Panc1 (cell line): Measurements from ENCODE around the gene ECHDC3.

Source experiments
- SIN3A ChIP-seq: IDR thresholded peaks from 2 replicates; pipeline ENCODE4 v1.6.1; 2012; ENCODE audit warnings: low read depth, mild to moderate bottlenecking, low read length, moderate library complexity, borderline replicate concordance; ENCODE audit not compliant: insufficient read depth
- TF ChIP-seq, protein P1 (sequence below): fragments of 450-650 bp; IDR thresholded peaks from 2 replicates; pipeline ENCODE4 v1.5.1; 2017; ENCODE audit warnings: mild to moderate bottlenecking
- TF ChIP-seq, protein P2 (sequence below), 2 experiments: IDR thresholded peaks; 2 replicates each; pipeline ENCODE4 v1.6.1; 2011 to 2012; ENCODE audit warnings: low read depth in 2 of 2, control low read depth in 1 of 2, low read length in 1 of 2, mild to moderate bottlenecking in 1 of 2, moderate library complexity in 1 of 2; ENCODE audit not compliant: insufficient read depth in 1 of 2

DNA sequence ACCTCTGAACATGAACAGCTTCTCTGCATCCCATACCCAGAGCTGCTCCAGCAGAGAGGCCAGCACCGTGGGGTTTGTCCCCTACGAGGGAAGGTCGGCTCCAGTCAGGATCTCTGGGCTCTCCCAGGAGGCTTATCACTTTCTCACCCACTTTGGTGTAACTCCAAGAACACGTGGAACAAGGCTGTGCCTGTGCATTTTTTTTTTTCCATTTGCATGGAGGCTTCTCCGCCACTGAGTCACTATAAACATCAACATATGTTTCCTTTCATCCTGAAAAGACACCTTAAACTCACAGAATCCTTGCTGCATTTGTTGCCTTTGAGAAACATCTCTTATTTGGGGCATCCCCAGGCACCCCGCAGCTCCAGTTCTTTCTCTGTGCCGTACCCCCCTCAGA, 29.4 kb upstream of the ECHDC3 start:
- TF ChIP-seq, protein P1, sequence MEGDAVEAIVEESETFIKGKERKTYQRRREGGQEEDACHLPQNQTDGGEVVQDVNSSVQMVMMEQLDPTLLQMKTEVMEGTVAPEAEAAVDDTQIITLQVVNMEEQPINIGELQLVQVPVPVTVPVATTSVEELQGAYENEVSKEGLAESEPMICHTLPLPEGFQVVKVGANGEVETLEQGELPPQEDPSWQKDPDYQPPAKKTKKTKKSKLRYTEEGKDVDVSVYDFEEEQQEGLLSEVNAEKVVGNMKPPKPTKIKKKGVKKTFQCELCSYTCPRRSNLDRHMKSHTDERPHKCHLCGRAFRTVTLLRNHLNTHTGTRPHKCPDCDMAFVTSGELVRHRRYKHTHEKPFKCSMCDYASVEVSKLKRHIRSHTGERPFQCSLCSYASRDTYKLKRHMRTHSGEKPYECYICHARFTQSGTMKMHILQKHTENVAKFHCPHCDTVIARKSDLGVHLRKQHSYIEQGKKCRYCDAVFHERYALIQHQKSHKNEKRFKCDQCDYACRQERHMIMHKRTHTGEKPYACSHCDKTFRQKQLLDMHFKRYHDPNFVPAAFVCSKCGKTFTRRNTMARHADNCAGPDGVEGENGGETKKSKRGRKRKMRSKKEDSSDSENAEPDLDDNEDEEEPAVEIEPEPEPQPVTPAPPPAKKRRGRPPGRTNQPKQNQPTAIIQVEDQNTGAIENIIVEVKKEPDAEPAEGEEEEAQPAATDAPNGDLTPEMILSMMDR, result no peak
- TF ChIP-seq, protein P2, sequence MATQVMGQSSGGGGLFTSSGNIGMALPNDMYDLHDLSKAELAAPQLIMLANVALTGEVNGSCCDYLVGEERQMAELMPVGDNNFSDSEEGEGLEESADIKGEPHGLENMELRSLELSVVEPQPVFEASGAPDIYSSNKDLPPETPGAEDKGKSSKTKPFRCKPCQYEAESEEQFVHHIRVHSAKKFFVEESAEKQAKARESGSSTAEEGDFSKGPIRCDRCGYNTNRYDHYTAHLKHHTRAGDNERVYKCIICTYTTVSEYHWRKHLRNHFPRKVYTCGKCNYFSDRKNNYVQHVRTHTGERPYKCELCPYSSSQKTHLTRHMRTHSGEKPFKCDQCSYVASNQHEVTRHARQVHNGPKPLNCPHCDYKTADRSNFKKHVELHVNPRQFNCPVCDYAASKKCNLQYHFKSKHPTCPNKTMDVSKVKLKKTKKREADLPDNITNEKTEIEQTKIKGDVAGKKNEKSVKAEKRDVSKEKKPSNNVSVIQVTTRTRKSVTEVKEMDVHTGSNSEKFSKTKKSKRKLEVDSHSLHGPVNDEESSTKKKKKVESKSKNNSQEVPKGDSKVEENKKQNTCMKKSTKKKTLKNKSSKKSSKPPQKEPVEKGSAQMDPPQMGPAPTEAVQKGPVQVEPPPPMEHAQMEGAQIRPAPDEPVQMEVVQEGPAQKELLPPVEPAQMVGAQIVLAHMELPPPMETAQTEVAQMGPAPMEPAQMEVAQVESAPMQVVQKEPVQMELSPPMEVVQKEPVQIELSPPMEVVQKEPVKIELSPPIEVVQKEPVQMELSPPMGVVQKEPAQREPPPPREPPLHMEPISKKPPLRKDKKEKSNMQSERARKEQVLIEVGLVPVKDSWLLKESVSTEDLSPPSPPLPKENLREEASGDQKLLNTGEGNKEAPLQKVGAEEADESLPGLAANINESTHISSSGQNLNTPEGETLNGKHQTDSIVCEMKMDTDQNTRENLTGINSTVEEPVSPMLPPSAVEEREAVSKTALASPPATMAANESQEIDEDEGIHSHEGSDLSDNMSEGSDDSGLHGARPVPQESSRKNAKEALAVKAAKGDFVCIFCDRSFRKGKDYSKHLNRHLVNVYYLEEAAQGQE (IDR thresholded peaks at IDR 0.05; ENCODE audit: insufficient read depth in 1 of 2, low read depth in 2 of 2, low read length in 1 of 2), result no peak
- no peak for TF ChIP-seq SIN3A
